WTC11 (cell line): ENCODE measurements around the gene PHF12. TPM values are rescaled to one million over a fixed set of nuclear protein-coding genes. Genes with fewer than 3 reads are reported as not detected.

ENCODE experiments used
- ATAC-seq: fragments of 200-7000 bp; cut with Tn5 transposase; 2 replicates; pipeline ENCODE4 v1.10.0; 2021; ENCODE audit warnings: mild to moderate bottlenecking, moderate library complexity
- CTCF ChIA-PET: fragments of 300-600 bp; sonication (Branson Sonifier 250); formaldehyde crosslinking; loops from one replicate; lab custom pipeline; 2021; ENCODE audit warnings: antibody characterized with exemption; lab: Charles Lee
- POLR2A ChIA-PET: fragments of 350-600 bp; sonication (Branson Sonifier 250); formaldehyde crosslinking; loops from one replicate; lab custom pipeline; 2021; ENCODE audit warnings: antibody characterized with exemption; lab: Charles Lee
- DNase-seq: peaks from one replicate; pipeline ENCODE4 v3.0.0; 2021; ENCODE audit warnings: low spot score
- H3K27ac Mint-ChIP-seq: 2 replicates; pipeline ENCODE4 v1.8.0; 2021; ENCODE audit warnings: mixed read lengths
- H3K27me3 Mint-ChIP-seq: 2 replicates; pipeline ENCODE4 v1.8.0; 2021; ENCODE audit warnings: low read depth, mild to moderate bottlenecking, moderate library complexity, mixed read lengths
- H3K36me3 Mint-ChIP-seq: 2 replicates; pipeline ENCODE4 v1.8.0; 2021; ENCODE audit warnings: mixed read lengths
- H3K4me1 Mint-ChIP-seq: 2 replicates; pipeline ENCODE4 v1.8.0; 2022; ENCODE audit warnings: mixed read lengths
- H3K4me3 Mint-ChIP-seq: 2 replicates; pipeline ENCODE4 v1.8.0; 2021; ENCODE audit warnings: mild to moderate bottlenecking, moderate library complexity, mixed read lengths
- H3K9me3 Mint-ChIP-seq: 2 replicates; pipeline ENCODE4 v1.8.0; 2021; ENCODE audit warnings: mixed read lengths
- FOXP1 ChIP-seq: sonication (generic); formaldehyde crosslinking; IDR thresholded peaks from 2 replicates; pipeline ENCODE4 v1.8.0; 2022; ENCODE audit warnings: missing genetic modification reagents, mild to moderate bottlenecking, moderate library complexity, borderline replicate concordance
- GABPB1 ChIP-seq: sonication (generic); formaldehyde crosslinking; IDR thresholded peaks from 2 replicates; pipeline ENCODE4 v1.8.1; 2023; ENCODE audit warnings: mild to moderate bottlenecking, missing genetic modification reagents
- JUN ChIP-seq: sonication (generic); formaldehyde crosslinking; IDR thresholded peaks from 2 replicates; pipeline ENCODE4 v1.8.0; 2023; ENCODE audit warnings: mild to moderate bottlenecking, missing genetic modification reagents
- MYBL2 ChIP-seq: sonication (generic); formaldehyde crosslinking; IDR thresholded peaks from 2 replicates; pipeline ENCODE4 v1.8.1; 2023; ENCODE audit warnings: mild to moderate bottlenecking, moderate library complexity, missing genetic modification reagents
- PRRX2 ChIP-seq: fragments of 250-450 bp; sonication (Bioruptor Pico); IDR thresholded peaks from 2 replicates; pipeline ENCODE4 v1.8.0; 2021; ENCODE audit warnings: mild to moderate bottlenecking
- SMAD4 ChIP-seq: sonication (generic); formaldehyde crosslinking; IDR thresholded peaks from 2 replicates; pipeline ENCODE4 v1.8.0; 2022; ENCODE audit warnings: mild to moderate bottlenecking, missing genetic modification reagents
- ZBTB21 ChIP-seq: sonication (generic); formaldehyde crosslinking; IDR thresholded peaks from 2 replicates; pipeline ENCODE4 v1.8.1; 2023; ENCODE audit warnings: mild to moderate bottlenecking, missing genetic modification reagents, borderline replicate concordance
- ZNF138 ChIP-seq: sonication (generic); formaldehyde crosslinking; conservative IDR thresholded peaks from 2 replicates; pipeline ENCODE4 v1.8.1; 2022; ENCODE audit warnings: mild to moderate bottlenecking, moderate library complexity, missing genetic modification reagents
- ZNF263 ChIP-seq: sonication (generic); formaldehyde crosslinking; IDR thresholded peaks from 2 replicates; pipeline ENCODE4 v1.8.1; 2022; ENCODE audit warnings: low read depth, mild to moderate bottlenecking, moderate library complexity, missing genetic modification reagents
- ZNF317 ChIP-seq: sonication (generic); formaldehyde crosslinking; IDR thresholded peaks from 2 replicates; pipeline ENCODE4 v1.8.1; 2023; ENCODE audit warnings: low read depth, mild to moderate bottlenecking, moderate library complexity, missing genetic modification reagents, borderline replicate concordance
- ZNF423 ChIP-seq: fragments of 250-450 bp; sonication (Bioruptor Pico); IDR thresholded peaks from 2 replicates; pipeline ENCODE4 v2.1.2; 2022; ENCODE audit warnings: mild to moderate bottlenecking, moderate library complexity
- total RNA-seq: library from RNA; stranded (reverse); gene quantifications from 3 replicates; pipeline ENCODE4 v1.2.3, GENCODE V29; 2021
- TF ChIP-seq, protein P1 (sequence below): fragments of 250-450 bp; sonication (Bioruptor Pico); IDR thresholded peaks from 2 replicates; pipeline ENCODE4 v1.9.0; 2021; ENCODE audit warnings: moderate library complexity, mild to moderate bottlenecking, inconsistent platforms, borderline replicate concordance
- TF ChIP-seq, protein P2 (sequence below): fragments of 250-450 bp; sonication (Bioruptor Pico); IDR thresholded peaks from 2 replicates; pipeline ENCODE4 v1.9.0; 2021; ENCODE audit warnings: mild to moderate bottlenecking, borderline replicate concordance
- TF ChIP-seq, protein P3 (sequence below): sonication (generic); formaldehyde crosslinking; IDR thresholded peaks from 2 replicates; pipeline ENCODE4 v1.8.1; 2022; ENCODE audit warnings: mild to moderate bottlenecking, moderate library complexity, missing genetic modification reagents

The PHF12 gene
- total RNA-seq, 1 experiment from 2014 or later = 69.8 TPM

DNA sequence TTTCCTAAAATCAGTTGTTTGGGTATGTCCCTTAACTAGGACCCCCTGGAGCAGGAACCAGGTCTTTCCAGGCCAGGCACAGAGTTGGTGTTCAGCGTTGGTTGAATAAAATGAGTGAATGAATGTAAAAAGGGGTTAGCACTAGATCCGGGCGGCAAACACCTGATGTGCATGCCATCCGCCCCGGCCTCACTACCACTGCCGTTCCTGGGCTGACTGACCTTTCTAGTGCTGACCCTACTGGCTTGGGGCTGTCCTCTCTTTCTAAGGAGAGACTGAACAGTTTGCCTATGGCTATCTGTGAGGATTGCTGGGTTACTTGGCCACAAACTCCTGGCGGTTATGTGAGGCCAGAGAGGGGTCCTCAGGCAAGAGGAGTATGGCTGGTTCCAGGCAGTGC is 10.1 kb upstream of the PHF12 start (continued):
- no peak for TF ChIP-seq FOXP1 (CRISPR knock-in tag)
- TF ChIP-seq SMAD4 = no peak
- no peak for TF ChIP-seq JUN
- TF ChIP-seq ZNF423 = no peak

DNA sequence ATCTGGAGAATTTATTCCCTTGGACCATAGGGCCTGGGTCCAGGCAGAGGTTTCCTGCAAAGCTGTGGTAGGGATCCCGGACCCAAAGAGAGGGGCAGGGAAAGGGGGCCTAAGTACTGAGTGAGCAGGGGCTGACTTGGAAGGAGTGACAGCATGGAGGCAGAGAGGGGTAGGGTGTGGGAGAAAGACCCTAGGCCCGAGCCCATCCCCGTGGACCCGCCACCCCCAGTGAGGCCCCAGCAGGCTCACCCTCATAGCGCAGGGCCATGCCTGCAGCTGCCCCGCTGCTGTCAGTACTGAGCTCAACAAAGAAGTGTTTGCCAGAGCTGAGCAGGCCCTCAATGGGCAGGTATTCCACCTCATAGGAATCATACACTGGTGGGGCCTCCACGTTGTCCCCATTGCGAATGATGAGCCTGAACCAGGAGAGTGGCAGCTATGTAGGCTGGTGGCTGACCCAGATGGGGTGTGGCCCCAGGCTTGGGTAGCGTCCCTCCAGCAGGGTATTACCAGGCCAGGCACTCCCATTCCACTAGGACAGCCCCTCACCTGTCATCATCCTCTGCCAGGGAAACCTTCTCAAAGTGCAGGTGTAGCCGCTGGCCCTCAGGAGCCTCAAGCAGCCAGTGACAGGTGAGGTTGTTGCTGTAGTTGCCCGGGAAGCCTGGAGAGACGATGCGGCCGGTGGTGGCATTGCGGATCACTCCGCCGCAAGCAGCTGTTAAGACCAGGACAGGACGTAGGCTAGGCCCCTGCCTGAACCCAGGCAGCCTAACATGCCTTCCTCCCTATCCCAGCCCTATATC is 9.1 kb upstream of the PHF12 start:
- ChIA-PET POLR2A (interaction anchor here (1.1 kb wide), 1 partner anchor 73 kb away, joined by 3 read pairs; no protein-coding TSS in a partner anchor), CTCF (interaction anchor here (1.4 to 15.6 kb wide), 3 partner anchors 131 to 164 kb away, joined by 5 to 762 read pairs (median 7); no protein-coding TSS in a partner anchor)
- ATAC-seq (no peak), DNase-seq (no peak)
- Mint-ChIP-seq H3K27me3 (no peaks in the 10 kb centered on the region; the same call in 1 of the 2 replicates), H3K4me3 (no peak overlapping the region), H3K27ac (no peak overlapping the region), H3K4me1 (peaks cover 13% of the 10 kb centered on the region), H3K36me3 (no peaks in the 10 kb centered on the region), H3K9me3 (no peaks in the 10 kb centered on the region)
- TF ChIP-seq, protein P1, sequence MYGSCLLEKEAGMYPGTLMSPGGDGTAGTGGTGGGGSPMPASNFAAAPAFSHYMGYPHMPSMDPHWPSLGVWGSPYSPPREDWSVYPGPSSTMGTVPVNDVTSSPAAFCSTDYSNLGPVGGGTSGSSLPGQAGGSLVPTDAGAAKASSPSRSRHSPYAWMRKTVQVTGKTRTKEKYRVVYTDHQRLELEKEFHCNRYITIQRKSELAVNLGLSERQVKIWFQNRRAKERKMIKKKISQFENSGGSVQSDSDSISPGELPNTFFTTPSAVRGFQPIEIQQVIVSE (CRISPR knock-in tag) = no peak

DNA sequence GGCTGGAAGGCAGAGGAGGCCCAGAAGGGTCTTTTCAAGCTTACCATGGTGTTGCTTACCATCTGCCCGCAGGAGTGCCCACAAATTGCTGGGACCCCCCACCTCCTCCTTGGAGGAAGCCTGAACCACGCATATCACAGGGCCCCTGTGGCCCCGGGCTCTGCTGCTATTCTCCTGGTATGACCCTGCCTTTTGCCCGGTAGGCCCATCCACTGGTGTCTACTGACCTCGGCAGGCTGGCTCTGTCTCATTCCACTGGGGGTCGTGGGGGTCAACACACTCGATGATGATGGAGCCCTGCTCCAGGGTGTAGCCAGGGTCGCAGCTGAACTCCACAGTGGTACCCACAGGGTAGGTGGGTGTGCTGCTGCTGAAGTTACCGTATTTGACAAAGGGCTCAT is 8.2 kb upstream of the PHF12 start:
- DNase-seq (no peak), ATAC-seq (no peak)
- TF ChIP-seq ZNF138 (CRISPR knock-in tag) = no peak
- TF ChIP-seq MYBL2 (CRISPR knock-in tag) = no peak
- TF ChIP-seq, protein P2, sequence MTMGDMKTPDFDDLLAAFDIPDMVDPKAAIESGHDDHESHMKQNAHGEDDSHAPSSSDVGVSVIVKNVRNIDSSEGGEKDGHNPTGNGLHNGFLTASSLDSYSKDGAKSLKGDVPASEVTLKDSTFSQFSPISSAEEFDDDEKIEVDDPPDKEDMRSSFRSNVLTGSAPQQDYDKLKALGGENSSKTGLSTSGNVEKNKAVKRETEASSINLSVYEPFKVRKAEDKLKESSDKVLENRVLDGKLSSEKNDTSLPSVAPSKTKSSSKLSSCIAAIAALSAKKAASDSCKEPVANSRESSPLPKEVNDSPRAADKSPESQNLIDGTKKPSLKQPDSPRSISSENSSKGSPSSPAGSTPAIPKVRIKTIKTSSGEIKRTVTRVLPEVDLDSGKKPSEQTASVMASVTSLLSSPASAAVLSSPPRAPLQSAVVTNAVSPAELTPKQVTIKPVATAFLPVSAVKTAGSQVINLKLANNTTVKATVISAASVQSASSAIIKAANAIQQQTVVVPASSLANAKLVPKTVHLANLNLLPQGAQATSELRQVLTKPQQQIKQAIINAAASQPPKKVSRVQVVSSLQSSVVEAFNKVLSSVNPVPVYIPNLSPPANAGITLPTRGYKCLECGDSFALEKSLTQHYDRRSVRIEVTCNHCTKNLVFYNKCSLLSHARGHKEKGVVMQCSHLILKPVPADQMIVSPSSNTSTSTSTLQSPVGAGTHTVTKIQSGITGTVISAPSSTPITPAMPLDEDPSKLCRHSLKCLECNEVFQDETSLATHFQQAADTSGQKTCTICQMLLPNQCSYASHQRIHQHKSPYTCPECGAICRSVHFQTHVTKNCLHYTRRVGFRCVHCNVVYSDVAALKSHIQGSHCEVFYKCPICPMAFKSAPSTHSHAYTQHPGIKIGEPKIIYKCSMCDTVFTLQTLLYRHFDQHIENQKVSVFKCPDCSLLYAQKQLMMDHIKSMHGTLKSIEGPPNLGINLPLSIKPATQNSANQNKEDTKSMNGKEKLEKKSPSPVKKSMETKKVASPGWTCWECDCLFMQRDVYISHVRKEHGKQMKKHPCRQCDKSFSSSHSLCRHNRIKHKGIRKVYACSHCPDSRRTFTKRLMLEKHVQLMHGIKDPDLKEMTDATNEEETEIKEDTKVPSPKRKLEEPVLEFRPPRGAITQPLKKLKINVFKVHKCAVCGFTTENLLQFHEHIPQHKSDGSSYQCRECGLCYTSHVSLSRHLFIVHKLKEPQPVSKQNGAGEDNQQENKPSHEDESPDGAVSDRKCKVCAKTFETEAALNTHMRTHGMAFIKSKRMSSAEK (CRISPR knock-in tag) = no peak
- TF ChIP-seq, protein P3, sequence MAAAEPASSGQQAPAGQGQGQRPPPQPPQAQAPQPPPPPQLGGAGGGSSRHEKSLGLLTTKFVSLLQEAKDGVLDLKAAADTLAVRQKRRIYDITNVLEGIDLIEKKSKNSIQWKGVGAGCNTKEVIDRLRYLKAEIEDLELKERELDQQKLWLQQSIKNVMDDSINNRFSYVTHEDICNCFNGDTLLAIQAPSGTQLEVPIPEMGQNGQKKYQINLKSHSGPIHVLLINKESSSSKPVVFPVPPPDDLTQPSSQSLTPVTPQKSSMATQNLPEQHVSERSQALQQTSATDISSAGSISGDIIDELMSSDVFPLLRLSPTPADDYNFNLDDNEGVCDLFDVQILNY (CRISPR knock-in tag) = no peak
- TF ChIP-seq ZBTB21 (CRISPR knock-in tag) = no peak
- no peak for TF ChIP-seq PRRX2 (CRISPR knock-in tag)
- TF ChIP-seq GABPB1 (CRISPR knock-in tag) = no peak
- TF ChIP-seq ZNF317 (CRISPR knock-in tag) = no peak
- TF ChIP-seq ZNF263 = no peak
- Mint-ChIP-seq H3K27ac (no peak overlapping the region), H3K9me3 (no peaks in the 10 kb centered on the region), H3K27me3 (no peaks in the 10 kb centered on the region; the same call in 1 of the 2 replicates), H3K4me1 (peaks cover 13% of the 10 kb centered on the region), H3K36me3 (no peaks in the 10 kb centered on the region), H3K4me3 (no peak overlapping the region)
- POLR2A ChIA-PET = no interaction called here
- CTCF ChIA-PET = interaction anchor here (1.8 to 15.6 kb wide), 2 partner anchors 154 to 232 kb away, joined by 7 to 762 read pairs; partner anchors contain the start of gene TLCD1
